Daoy (cell line): ENCODE data around the gene ZNF669. TPM values are rescaled to one million over a fixed set of nuclear protein-coding genes. Genes with fewer than 3 reads are reported as not detected.
A peak's percentile ranks its signal among the peaks of the same experiment; 100 is the strongest.

Experiments used
- DNase-seq: peaks from one replicate; pipeline ENCODE4 v3.0.0-alpha.2; 2015; ENCODE audit warnings: low read depth
- total RNA-seq: library from RNA; depleted of rRNA; stranded (reverse); fragments of >200 nt; shearing (Covaris generic); gene quantifications from 2 replicates; pipeline ENCODE4 v1.2.3, GENCODE V29; 2014

ZNF669 gene
- total RNA-seq, 1 experiment from 2014 or later, result 17.5 TPM

DNA sequence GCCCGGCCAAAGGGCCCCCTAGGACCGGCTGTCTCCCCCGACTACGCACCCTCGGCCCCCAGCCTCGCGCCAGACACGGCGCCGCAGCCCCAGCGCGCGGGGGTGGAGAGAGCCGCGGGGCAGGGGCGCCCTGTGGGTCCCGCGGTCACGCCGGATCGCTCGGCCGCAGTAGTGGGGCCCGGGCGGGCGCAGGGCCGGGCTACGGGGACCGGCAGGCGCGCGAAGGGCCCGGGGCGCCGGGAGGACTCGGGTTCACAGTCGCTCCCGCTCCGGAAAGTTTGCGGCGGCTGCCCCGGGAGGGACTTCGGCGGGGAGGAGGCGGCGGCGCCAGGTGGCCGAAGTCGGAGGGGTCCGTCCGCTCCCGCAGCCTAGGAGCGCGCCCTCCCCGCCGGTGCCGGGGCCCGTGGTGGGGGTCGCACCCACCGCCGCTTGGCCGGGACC, 7.1 kb upstream of the ZNF669 start:
- no peak for DNase-seq

DNA sequence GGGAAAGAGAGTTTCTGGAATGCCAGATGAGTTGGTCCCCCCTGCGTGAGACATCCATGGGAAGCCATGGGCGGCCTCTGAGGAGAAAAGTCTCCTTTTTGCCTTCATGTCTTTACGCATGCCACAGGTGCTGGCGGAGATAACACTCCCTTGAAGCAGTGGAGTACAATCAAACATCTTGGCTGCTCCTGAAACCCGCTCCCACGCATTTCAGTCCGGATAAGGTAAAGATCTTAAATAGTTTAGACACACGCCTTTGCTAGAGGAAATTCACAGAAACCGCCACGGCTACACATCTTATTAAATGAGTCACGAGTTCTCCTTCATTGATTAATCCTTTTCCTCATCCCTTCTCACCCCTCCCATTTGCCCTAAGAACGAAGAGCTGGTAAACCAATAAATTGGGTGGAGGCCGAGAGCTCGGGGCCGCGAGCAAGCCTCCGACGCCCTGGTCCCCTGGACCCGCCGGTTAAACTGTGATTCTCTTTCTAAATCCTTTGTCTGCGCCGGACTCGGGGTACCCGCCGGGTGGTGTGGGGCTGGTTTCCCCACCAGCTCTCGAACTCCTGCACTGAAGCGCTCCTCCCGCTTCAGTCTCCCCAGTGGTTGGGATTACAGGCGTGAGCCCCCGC, 6.6 kb upstream of the ZNF669 start:
- no peak for DNase-seq

DNA sequence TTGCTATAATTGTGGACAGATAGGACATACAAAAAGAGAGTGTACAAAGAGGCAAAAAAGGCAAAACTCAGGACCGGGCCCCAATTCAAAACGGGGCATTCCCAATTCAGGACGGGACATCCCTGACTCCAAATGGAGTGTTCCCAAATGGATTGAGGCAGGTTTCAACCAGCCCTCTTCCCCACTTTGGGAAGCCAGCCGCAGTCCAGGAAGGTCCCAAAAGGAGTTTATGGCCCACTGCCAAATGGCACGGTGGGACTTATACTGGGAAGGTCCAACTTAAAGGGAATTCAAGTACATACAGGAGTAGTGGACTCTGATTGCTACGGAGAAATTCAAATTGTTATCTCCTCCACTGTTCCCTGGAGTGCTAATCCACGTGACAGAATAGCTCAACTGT, 3.5 kb upstream of the ZNF669 start:
- no peak for DNase-seq

- DNase-seq, result no peak
Measured at GRCh38 chr1:247105966-247106365, 1.8 kb upstream of the ZNF669 start.

DNA sequence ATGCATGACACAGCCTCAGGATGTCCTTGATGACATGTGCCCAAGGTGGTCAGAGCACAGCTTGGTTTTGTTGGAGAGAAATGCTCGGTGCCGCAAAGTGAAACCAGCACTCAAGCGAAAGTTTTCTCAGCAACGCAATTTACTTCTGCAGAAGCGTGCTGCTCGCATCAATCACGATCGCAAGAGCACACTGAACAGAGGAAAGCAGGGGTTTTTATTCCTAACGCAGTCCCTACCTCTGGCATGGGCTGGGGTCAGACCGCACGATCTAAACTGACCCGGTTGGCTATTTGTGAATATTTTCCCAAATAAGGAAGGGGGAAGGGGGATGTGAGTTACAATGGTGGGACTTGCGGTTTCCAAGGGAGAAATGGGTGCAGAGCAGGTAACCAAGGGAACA, 809 bp upstream of the ZNF669 start:
- no peak for DNase-seq

DNA sequence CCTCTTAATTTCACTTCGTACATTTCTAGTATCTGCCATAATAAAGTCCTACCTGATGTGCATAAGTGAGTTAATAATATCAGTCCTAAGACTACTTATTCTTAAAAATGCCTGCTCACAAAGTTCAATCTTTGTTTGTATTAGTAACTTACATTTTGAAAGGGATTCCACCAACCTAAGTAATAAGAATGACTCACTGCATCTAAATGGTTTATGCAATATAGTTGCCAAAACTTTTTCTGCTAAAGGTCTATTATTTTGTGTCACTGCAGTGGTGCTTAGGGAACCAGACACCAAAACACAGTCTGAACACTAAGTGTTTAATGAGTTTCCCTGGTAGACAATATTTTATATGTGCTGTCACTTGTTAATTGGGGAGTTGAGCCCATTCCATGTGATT, 1.8 kb downstream of the ZNF669 start:
- DNase-seq, result no peak

DNA sequence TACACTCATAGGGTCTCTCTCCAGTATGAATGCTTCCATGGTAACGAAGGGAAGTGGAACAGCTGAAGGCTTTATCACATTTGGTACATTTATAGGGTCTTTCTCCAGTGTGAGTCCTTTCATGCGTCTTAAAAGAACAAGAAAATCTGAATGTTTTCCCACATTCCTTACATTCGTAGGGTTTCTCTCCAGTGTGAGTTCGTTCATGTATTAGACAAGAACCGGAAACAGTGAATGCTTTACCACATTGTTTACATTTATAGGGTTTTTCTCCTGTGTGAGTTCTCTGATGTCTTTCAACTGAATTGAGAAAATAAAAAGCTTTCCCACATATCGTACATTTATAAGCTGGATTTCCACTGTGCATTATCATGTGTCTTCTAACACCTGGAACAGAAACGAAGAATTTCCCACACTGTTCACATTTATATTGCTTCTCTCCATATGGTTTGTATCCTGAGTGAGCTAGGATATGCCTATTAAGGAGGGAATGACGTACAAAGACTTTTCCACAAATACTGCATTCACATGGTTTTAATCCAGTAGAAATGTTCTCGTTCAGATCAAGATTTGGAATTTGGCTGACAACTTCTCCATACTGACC, 3.4 kb downstream of the ZNF669 start:
- no peak for DNase-seq

DNA sequence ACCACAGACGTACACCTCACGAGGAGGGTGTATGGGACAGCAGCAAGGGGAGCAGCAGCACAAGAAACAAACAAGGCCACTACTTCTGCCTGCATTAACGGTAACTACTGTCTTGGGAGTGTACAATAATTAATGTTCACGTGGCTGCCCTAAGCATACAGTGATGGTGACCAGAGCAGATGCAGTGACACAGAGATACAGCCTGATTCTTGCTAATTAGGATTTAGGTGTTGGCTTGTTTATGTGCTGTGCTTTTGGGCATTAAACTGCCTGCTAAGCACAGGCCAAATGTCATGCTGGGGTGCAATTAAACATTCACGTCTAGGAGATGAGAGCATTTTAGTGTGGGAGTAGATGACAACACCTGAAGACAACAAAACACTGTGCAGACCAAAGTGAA, 7.2 kb downstream of the ZNF669 start:
- DNase-seq, result no peak

DNA sequence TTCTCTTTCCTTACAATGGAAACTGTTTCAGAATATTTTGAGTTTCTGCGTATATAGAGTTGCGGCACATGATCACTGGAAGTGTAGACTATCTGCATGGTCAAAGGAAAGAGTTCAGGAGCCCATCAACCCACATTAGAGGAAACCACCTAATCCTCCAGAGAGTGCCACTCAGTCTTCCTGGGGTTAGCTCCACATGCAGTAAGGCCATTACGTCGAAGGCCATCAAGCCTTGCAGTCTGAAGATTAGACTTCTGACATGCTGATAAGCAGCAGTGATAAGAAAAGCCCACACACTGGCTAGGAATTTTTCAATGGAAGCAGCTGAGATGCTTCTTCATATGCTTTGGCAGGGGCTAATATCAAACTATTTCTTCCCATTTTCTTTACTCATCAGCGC, 7.6 kb downstream of the ZNF669 start:
- no peak for DNase-seq

- no peak for DNase-seq
Measured at GRCh38 chr1:247096112-247096511, 8.0 kb downstream of the ZNF669 start.

DNA sequence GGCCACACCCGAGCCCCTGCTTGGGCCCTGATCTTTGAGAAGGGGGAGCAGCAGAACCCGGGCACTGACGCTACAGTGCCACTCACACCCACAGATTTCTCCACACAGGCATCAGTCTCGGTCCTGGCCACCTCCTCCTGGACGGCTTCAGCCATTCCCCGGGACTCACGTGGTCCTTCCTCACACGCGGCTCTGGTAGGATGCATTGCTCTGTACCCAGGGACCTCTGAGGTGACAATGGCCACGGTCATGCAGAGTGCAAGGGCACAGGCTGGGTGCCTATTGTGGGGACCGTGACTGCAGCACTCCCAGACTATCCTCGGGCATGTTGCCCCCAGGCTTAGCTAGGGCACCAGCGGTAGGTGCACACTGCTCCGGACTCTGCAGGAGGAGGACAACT, 13.7 kb downstream of the ZNF669 start:
- no peak for DNase-seq

GRCh38 chr1:247089616-247090375, 14.4 kb downstream of the ZNF669 start:
- DNase-seq, result no peak

DNA sequence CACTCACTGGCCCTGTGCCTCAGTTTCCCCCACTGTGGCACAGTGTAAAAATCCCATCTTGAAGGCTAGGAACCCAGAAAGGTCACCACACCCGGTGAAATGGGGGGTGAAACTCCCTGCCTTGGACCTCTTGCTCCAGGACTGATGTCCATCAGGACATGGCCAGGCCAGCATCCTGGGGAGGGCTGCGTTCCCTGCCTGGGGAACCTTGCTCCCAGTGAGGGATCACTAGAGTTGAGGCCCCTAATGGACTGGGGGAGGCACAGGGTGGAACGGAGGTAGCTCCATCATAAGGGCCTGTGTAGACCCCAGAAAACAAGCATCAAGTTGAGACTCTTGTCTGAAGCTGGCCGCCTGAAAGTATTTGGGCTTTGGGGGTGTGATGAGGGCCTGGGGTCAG, 15.2 kb downstream of the ZNF669 start:
- no peak for DNase-seq

- no peak for DNase-seq
Measured at GRCh38 chr1:247087256-247087655, 16.9 kb downstream of the ZNF669 start.

DNA sequence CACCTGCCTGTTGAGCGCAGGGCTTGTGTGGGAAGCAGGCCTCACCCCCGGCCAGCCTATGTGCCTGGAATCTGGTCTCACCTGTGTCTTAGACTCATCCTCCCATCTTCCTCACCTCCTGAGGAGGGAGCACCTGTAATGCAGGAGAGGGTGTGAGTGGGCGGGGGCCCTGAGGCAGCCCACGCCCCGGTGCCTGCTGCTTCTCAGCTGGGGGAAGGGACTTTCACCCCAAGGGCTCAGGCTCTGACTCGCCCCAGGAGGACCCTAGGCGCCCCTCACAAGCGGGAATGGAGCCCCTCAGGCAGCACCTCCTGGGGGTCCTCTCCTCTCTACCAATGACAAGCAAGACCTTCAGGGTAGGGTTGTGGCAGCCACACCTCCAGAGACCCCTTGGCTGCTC, 18.8 kb downstream of the ZNF669 start:
- no peak for DNase-seq

- no peak for DNase-seq
Measured at GRCh38 chr1:247084771-247085170, 19.4 kb downstream of the ZNF669 start.

DNA sequence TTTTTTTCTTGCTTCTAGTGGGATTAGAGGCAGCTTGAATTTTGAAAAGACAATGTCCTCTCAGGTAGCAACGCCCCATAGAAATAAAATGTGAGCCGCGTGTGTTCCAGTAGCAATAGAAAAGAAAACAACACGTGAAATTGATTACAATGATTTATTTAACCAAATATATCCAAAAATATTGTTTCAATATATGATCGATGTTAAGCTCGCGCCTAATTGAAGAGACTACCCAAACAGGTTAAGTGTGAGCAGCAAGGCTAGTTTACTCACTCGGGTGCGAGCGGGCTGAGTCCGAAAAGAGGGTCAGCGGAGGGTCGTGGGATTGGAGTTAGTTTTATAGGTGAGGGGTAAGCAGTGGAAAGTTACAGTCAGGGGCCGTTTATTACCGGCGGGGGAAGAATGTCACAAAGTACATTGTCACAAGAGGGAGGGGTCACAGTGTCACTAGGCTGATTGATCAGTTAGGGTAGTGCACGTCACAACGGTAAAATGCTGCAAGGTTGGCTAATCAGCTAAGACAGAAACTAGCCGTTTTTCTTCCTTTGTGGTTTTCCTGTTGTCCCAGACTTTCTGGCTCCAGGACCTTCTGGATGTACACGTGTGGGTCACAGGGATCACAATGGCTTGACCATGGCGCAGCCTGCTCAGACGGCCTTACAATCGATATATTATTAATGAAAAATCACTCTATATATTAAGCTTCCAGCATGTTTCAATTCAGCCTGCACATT, 24.8 kb downstream of the ZNF669 start:
- no peak for DNase-seq

GRCh38 chr1:247078258-247079140, 25.7 kb downstream of the ZNF669 start, which contains the start of gene ZNF670:
ZNF670 (minus strand) TSS chr1:247078811; CDS start chr1:247078596, 215 bp downstream.
- peak; percentile 97 for DNase-seq

- DNase-seq, result no peak
Measured at GRCh38 chr1:247077876-247078257, 26.3 kb downstream of the ZNF669 start.

- DNase-seq, result no peak
Measured at GRCh38 chr1:247077213-247077612, 26.9 kb downstream of the ZNF669 start.

DNA sequence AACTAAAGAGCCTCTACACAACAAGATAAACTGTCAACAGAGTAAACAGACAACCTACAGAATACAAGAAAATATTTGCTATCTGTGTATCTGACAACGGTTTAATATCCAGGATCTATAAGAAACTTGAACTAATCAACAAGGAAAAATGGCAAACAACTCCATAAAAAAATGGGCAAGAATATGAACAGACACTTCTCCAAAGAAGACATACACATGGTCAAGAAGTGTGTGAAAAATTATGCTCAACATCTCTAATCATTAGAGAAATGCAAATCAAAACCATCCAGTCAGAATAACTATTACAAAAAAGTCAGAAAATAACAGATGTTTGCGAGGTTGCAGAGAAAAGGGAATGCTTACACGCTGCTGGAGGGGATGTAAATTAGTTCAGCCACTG, 33.5 kb downstream of the ZNF669 start:
- no peak for DNase-seq
